WTC11 (cell line): ENCODE results near the gene TMED9. TPM values are rescaled to one million over a fixed set of nuclear protein-coding genes. Genes with fewer than 3 reads are reported as not detected.

Source experiments
- ATAC-seq: fragments of 200-7000 bp; cut with Tn5 transposase; 2 replicates; pipeline ENCODE4 v1.10.0; 2021; ENCODE audit warnings: mild to moderate bottlenecking, moderate library complexity
- CTCF ChIA-PET: fragments of 300-600 bp; sonication (Branson Sonifier 250); formaldehyde crosslinking; loops from one replicate; lab custom pipeline; 2021; ENCODE audit warnings: antibody characterized with exemption; lab: Charles Lee
- POLR2A ChIA-PET: fragments of 350-600 bp; sonication (Branson Sonifier 250); formaldehyde crosslinking; loops from one replicate; lab custom pipeline; 2021; ENCODE audit warnings: antibody characterized with exemption; lab: Charles Lee
- DNase-seq: peaks from one replicate; pipeline ENCODE4 v3.0.0; 2021; ENCODE audit warnings: low spot score
- H3K27ac Mint-ChIP-seq: 2 replicates; pipeline ENCODE4 v1.8.0; 2021; ENCODE audit warnings: mixed read lengths
- H3K27me3 Mint-ChIP-seq: 2 replicates; pipeline ENCODE4 v1.8.0; 2021; ENCODE audit warnings: low read depth, mild to moderate bottlenecking, moderate library complexity, mixed read lengths
- H3K36me3 Mint-ChIP-seq: 2 replicates; pipeline ENCODE4 v1.8.0; 2021; ENCODE audit warnings: mixed read lengths
- H3K4me1 Mint-ChIP-seq: 2 replicates; pipeline ENCODE4 v1.8.0; 2022; ENCODE audit warnings: mixed read lengths
- H3K4me3 Mint-ChIP-seq: 2 replicates; pipeline ENCODE4 v1.8.0; 2021; ENCODE audit warnings: mild to moderate bottlenecking, moderate library complexity, mixed read lengths
- H3K9me3 Mint-ChIP-seq: 2 replicates; pipeline ENCODE4 v1.8.0; 2021; ENCODE audit warnings: mixed read lengths
- CREB1 ChIP-seq: sonication (generic); formaldehyde crosslinking; IDR thresholded peaks from 2 replicates; pipeline ENCODE4 v1.8.0; 2023; ENCODE audit warnings: mild to moderate bottlenecking, missing genetic modification reagents
- GABPB1 ChIP-seq: sonication (generic); formaldehyde crosslinking; IDR thresholded peaks from 2 replicates; pipeline ENCODE4 v1.8.1; 2023; ENCODE audit warnings: mild to moderate bottlenecking, missing genetic modification reagents
- KAT7 ChIP-seq: sonication (generic); formaldehyde crosslinking; IDR thresholded peaks from 2 replicates; pipeline ENCODE4 v1.8.1; 2023; ENCODE audit warnings: missing genetic modification reagents, mild to moderate bottlenecking, borderline replicate concordance
- NR2C2 ChIP-seq: sonication (generic); formaldehyde crosslinking; IDR thresholded peaks from 2 replicates; pipeline ENCODE4 v1.8.0; 2022; ENCODE audit warnings: mild to moderate bottlenecking, missing genetic modification reagents
- OVOL2 ChIP-seq: fragments of 250-450 bp; sonication (Bioruptor Pico); IDR thresholded peaks from 2 replicates; pipeline ENCODE4 v1.9.0; 2021; ENCODE audit warnings: mild to moderate bottlenecking, borderline replicate concordance
- ZNF317 ChIP-seq: sonication (generic); formaldehyde crosslinking; IDR thresholded peaks from 2 replicates; pipeline ENCODE4 v1.8.1; 2023; ENCODE audit warnings: low read depth, mild to moderate bottlenecking, moderate library complexity, missing genetic modification reagents, borderline replicate concordance
- ZNF416 ChIP-seq: fragments of 250-450 bp; sonication (Bioruptor Pico); IDR thresholded peaks from 2 replicates; pipeline ENCODE4 v1.9.0; 2021; ENCODE audit warnings: mild to moderate bottlenecking, inconsistent platforms
- total RNA-seq: library from RNA; stranded (reverse); gene quantifications from 3 replicates; pipeline ENCODE4 v1.2.3, GENCODE V29; 2021
- TF ChIP-seq, protein P1 (sequence below): sonication (generic); formaldehyde crosslinking; IDR thresholded peaks from 2 replicates; pipeline ENCODE4 v1.8.1; 2023; ENCODE audit warnings: mild to moderate bottlenecking, moderate library complexity, missing genetic modification reagents
- TF ChIP-seq, protein P2 (sequence below): fragments of 250-450 bp; sonication (Bioruptor Pico); IDR thresholded peaks from 2 replicates; pipeline ENCODE4 v1.9.0; 2021; ENCODE audit warnings: mild to moderate bottlenecking
- TF ChIP-seq, protein P3 (sequence below): sonication (generic); formaldehyde crosslinking; IDR thresholded peaks from 2 replicates; pipeline ENCODE4 v1.8.1; 2023; ENCODE audit warnings: mild to moderate bottlenecking, missing genetic modification reagents, moderate library complexity

The TMED9 gene
- total RNA-seq, 1 experiment from 2014 or later: 164 TPM

DNA sequence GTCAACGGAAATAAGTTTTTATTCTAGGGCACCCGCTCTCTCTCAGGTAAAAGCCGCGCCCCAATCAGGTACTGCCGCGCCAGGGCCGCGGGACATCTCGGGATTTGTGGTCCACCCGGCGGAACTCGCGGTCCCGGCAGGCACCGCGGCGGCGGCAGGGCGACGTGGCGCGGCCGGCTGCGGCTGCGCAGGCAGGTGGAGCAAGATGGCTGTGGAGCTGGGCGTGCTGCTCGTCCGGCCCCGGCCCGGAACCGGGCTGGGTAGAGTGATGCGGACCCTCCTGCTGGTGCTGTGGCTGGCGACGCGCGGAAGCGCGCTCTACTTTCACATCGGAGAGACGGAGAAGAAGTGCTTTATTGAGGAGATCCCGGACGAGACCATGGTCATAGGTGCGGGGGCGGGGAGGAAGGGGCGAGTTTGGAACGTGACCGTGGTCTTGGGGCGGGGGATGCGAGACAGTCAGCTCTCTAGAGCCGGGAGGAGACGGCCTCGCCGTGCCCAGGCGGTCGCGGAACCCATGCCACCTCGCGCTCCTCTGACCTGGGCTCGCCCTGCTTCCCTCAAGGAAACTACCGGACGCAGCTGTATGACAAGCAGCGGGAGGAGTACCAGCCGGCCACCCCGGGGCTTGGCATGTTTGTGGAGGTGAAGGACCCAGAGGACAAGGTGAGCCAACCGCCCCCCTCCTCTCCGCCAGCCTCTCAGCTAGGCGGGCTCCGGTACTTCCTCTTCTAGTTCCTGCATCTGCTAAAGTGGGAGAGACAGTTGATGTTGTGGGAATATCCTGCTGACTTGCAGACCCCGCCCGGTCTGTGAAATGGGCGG, at the start of gene TMED9 (continued):
- TF ChIP-seq, protein P1, sequence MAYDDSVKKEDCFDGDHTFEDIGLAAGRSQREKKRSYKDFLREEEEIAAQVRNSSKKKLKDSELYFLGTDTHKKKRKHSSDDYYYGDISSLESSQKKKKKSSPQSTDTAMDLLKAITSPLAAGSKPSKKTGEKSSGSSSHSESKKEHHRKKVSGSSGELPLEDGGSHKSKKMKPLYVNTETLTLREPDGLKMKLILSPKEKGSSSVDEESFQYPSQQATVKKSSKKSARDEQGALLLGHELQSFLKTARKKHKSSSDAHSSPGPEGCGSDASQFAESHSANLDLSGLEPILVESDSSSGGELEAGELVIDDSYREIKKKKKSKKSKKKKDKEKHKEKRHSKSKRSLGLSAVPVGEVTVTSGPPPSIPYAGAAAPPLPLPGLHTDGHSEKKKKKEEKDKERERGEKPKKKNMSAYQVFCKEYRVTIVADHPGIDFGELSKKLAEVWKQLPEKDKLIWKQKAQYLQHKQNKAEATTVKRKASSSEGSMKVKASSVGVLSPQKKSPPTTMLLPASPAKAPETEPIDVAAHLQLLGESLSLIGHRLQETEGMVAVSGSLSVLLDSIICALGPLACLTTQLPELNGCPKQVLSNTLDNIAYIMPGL (CRISPR knock-in tag): peak; percentile 43; the same call in 1 of the 2 replicates

DNA sequence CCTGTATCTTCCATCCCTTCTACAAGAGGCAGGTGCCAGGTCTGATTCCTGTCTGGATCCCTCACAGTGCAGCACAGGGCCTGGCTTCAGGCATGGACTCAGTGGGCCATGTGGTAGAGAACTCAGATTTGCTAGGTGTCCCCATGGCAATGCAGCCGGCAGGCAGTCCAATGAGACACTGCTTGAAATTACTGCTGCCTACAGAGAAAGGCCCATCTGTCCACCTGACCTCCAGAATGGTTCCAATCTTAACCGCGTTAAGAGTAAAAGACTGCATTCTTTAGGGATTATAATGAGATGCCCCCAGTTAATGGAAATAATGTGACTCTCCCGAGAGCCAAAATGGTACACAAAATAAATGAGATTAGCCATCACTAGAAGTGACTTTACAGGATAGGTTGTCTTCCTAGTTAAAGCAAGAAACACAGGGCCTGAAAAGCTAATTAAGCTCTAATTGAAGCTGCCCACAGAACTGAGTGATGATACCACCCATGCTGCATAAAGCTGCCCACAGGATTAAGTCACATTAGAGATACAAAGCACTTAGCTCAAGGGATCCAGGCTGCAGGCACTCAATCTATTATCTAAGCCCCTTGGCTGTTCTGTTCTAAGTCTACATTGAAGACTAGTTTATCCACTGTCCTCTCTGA, 49.1 kb upstream of the TMED9 start:
- Mint-ChIP-seq H3K4me1 (peaks cover 2% of the 10 kb centered on the region; the same call in 1 of the 2 replicates), H3K27ac (no peak overlapping the region), H3K36me3 (peaks cover 26% of the 10 kb centered on the region), H3K27me3 (no peaks in the 10 kb centered on the region), H3K4me3 (no peak overlapping the region), H3K9me3 (no peaks in the 10 kb centered on the region)
- ATAC-seq (no peak), DNase-seq (no peak)
- TF ChIP-seq, protein P1 (CRISPR knock-in tag): no peak
- TF ChIP-seq NR2C2 (CRISPR knock-in tag) (no peak), KAT7 (CRISPR knock-in tag) (no peak), CREB1 (CRISPR knock-in tag) (no peak), ZNF416 (no peak), ZNF317 (no peak), OVOL2 (CRISPR knock-in tag) (no peak)
- TF ChIP-seq, protein P2, sequence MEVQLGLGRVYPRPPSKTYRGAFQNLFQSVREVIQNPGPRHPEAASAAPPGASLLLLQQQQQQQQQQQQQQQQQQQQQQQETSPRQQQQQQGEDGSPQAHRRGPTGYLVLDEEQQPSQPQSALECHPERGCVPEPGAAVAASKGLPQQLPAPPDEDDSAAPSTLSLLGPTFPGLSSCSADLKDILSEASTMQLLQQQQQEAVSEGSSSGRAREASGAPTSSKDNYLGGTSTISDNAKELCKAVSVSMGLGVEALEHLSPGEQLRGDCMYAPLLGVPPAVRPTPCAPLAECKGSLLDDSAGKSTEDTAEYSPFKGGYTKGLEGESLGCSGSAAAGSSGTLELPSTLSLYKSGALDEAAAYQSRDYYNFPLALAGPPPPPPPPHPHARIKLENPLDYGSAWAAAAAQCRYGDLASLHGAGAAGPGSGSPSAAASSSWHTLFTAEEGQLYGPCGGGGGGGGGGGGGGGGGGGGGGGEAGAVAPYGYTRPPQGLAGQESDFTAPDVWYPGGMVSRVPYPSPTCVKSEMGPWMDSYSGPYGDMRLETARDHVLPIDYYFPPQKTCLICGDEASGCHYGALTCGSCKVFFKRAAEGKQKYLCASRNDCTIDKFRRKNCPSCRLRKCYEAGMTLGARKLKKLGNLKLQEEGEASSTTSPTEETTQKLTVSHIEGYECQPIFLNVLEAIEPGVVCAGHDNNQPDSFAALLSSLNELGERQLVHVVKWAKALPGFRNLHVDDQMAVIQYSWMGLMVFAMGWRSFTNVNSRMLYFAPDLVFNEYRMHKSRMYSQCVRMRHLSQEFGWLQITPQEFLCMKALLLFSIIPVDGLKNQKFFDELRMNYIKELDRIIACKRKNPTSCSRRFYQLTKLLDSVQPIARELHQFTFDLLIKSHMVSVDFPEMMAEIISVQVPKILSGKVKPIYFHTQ (CRISPR knock-in tag): no peak
- POLR2A ChIA-PET: no interaction called here
- CTCF ChIA-PET: no interaction called here

DNA sequence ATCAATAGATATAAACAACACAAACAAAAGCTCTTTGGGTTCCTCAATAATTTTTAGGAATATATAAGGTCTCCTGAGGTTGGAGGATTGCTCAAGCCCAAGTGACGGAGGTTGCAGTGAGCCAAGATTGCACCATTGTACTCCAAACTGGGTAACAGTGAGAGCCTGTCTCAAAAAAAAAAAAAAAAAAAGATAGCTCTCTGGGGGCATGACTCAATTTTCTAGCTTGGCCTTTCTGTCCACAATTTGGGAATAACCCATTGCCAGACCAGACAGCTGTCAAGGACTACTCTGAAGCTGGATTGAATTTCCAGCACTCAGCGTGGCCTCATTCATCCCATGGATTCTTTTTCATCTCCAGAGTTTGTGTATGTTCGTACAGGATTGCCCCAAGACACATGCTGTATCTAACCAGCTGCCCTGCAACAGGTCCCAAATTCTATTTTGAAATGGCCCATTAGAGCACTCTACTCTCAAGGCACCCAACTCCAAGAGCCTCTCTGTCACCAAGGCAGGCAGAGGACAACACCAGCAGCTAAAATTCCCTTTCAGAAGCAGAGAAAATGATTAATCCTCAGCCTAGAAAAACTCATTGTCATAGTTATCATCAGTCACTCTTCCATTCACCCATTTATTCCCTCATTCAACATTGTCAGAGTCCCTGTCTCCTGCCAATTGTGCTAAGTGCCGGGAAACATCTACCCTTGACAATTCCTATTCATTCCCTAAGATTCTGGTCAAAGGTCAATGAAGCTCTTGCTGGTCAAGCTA, 46.3 kb upstream of the TMED9 start:
- Mint-ChIP-seq H3K4me1 (peaks cover 2% of the 10 kb centered on the region; the same call in 1 of the 2 replicates), H3K27me3 (no peaks in the 10 kb centered on the region), H3K27ac (0 out of 2 replicates have a peak overlapping the region, but pooled peaks have one; percentile 0), H3K9me3 (no peaks in the 10 kb centered on the region), H3K4me3 (no peak overlapping the region), H3K36me3 (peaks cover 15% of the 10 kb centered on the region)
- TF ChIP-seq, protein P3, sequence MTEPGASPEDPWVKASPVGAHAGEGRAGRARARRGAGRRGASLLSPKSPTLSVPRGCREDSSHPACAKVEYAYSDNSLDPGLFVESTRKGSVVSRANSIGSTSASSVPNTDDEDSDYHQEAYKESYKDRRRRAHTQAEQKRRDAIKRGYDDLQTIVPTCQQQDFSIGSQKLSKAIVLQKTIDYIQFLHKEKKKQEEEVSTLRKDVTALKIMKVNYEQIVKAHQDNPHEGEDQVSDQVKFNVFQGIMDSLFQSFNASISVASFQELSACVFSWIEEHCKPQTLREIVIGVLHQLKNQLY (CRISPR knock-in tag): no peak
- TF ChIP-seq GABPB1: peak; percentile 79
- ChIA-PET POLR2A (interaction anchor here (0.6 kb wide), 1 partner anchor 630 kb away, joined by 3 read pairs; no protein-coding TSS in a partner anchor), CTCF (interaction anchor here (0.6 to 2.5 kb wide), 6 partner anchors 44 to 690 kb away, joined by 3 to 8 read pairs (median 3); partner anchors contain the start of gene TMED9)
- DNase-seq: no peak
- ATAC-seq: no peak
